Measurements from ENCODE around the gene RAPGEF1. TPM values are rescaled to one million over a fixed set of nuclear protein-coding genes. Genes with fewer than 3 reads are reported as not detected.

The RAPGEF1 gene
- polyA plus RNA-seq, 2 of the 4 experiments (the other 2 are of a cell fraction) = 21.6 to 27.7 TPM

GRCh38 chr9:131594906-131595665, 144.8 kb downstream of the RAPGEF1 start:
- peak overlapping the region; percentile 58 to 77 for H3K27ac ChIP-seq
- ChIA-PET POLR2A (interaction anchor here (1.0 kb wide), 1 partner anchor 16 kb away, joined by 3 read pairs; no protein-coding TSS in a partner anchor), CTCF (interaction anchor here (0.6 to 27.5 kb wide), 6 partner anchors 8 to 245 kb away, joined by 3 to 737 read pairs (median 5); partner anchors contain the start of gene RAPGEF1)
- TF ChIP-seq HOXB5 (CRISPR knock-in tag; IDR thresholded peaks at IDR 0.05) = no peak
- TF ChIP-seq FOSB (CRISPR knock-in tag; IDR thresholded peaks at IDR 0.05) = no peak
- no peak for TF ChIP-seq MYC (IDR thresholded peaks at IDR 0.05; ENCODE audit: borderline replicate concordance, low read length)
- TF ChIP-seq SMC3 (IDR thresholded peaks at IDR 0.05) = no peak
- no peak for TF ChIP-seq PBX3 (IDR thresholded peaks at IDR 0.05)
- TF ChIP-seq SREBF2 (IDR thresholded peaks at IDR 0.05) = no peak
- no peak for TF ChIP-seq RAD21 (conservative IDR thresholded peaks at IDR 0.05 in 1 of 2, IDR thresholded peaks at IDR 0.05 in 1 of 2)
- no peak for TF ChIP-seq NPAS2 (CRISPR knock-in tag; IDR thresholded peaks at IDR 0.05; ENCODE audit: borderline replicate concordance)
- no peak for TF ChIP-seq GATA3 (IDR thresholded peaks at IDR 0.05; ENCODE audit: borderline replicate concordance)
- no peak for TF ChIP-seq MAFK (IDR thresholded peaks at IDR 0.05; ENCODE audit: partially characterized antibody)
- TF ChIP-seq, protein P1, sequence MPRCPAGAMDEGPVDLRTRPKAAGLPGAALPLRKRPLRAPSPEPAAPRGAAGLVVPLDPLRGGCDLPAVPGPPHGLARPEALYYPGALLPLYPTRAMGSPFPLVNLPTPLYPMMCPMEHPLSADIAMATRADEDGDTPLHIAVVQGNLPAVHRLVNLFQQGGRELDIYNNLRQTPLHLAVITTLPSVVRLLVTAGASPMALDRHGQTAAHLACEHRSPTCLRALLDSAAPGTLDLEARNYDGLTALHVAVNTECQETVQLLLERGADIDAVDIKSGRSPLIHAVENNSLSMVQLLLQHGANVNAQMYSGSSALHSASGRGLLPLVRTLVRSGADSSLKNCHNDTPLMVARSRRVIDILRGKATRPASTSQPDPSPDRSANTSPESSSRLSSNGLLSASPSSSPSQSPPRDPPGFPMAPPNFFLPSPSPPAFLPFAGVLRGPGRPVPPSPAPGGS (IDR thresholded peaks at IDR 0.05) = no peak
- TF ChIP-seq HOXB13 (CRISPR knock-in tag; IDR thresholded peaks at IDR 0.05; ENCODE audit: low read depth) = no peak
- TF ChIP-seq, protein P2, sequence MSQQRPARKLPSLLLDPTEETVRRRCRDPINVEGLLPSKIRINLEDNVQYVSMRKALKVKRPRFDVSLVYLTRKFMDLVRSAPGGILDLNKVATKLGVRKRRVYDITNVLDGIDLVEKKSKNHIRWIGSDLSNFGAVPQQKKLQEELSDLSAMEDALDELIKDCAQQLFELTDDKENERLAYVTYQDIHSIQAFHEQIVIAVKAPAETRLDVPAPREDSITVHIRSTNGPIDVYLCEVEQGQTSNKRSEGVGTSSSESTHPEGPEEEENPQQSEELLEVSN (IDR thresholded peaks at IDR 0.05; ENCODE audit: borderline replicate concordance, low read depth) = no peak
- TF ChIP-seq HDAC2 (IDR thresholded peaks at IDR 0.05) = no peak
- no peak for TF ChIP-seq RNF2 (IDR thresholded peaks at IDR 0.05; ENCODE audit: borderline replicate concordance, low read depth)
- no peak for TF ChIP-seq KDM5A (IDR thresholded peaks at IDR 0.05)
- TF ChIP-seq NFE2L2 (conservative IDR thresholded peaks at IDR 0.05; ENCODE audit: low read length) = no peak
- no peak for TF ChIP-seq BHLHE40 (IDR thresholded peaks at IDR 0.05; ENCODE audit: low read depth, low read length)
- no peak for TF ChIP-seq PHF8 (IDR thresholded peaks at IDR 0.05; ENCODE audit: borderline replicate concordance, low read depth)
- no peak overlapping the region for H3K4me3 ChIP-seq
- no peak for FAIRE-seq
- peaks cover 23% of the 10 kb centered on the region for H3K4me1 ChIP-seq
- DNase-seq (ENCODE audit: low read depth in 1 of 2, low spot score in 1 of 2) = no peak
- no peaks in the 10 kb centered on the region for H3K9me3 ChIP-seq
- ATAC-seq = no peak
- H3K4me2 ChIP-seq = peak overlapping the region; percentile 28; the same call in 2 of the 3 replicates
- WGBS (ENCODE audit: missing lambda C conversion rate) = 80% methylated on average over 20 of the region's 20 CpGs

DNA sequence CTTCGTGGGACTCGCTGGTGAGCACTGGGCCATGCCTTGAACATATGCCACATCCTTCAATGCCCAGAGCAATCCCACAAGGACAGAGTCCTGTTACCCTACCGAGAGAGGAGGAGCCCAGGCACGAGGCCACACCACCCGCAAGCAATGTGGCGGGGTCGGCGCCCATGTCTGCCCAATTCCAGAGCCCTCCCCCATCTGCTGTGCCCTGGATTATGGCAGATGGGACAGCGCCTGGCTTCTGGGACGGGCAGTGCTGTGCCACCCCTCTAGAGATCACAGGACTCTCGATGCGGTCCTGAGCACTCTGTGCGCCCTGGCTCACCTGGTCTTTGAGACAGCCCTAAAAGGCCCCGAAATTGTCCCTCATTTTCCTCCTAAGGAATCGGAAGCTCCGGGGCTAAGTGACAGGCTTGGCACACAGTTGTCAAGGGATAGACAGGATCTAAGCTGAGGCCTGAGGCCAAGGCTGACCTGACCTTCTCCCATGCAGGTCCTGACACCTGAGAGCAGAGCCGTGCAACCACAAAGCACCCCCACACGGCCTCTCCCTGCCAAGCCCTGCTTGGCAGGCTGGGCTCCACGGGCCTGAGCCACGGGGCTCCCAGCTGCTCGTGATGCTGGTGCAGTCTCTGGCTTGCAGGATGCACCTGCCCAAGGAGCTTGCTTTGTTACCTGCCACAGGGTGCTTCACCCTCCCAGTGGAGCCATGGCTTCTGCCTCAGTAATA, 145.8 kb downstream of the RAPGEF1 start:
- DNase-seq (ENCODE audit: low read depth in 1 of 2, low spot score in 1 of 2) = no peak
- 88% methylated on average over 16 of the region's 21 CpGs for WGBS (ENCODE audit: missing lambda C conversion rate)
- H3K4me2 ChIP-seq = no peak overlapping the region
- no peak for FAIRE-seq
- CTCF ChIA-PET = interaction anchor here (0.7 to 27.5 kb wide), 6 partner anchors 9 to 244 kb away, joined by 3 to 737 read pairs (median 5); partner anchors contain the start of gene RAPGEF1
- no peaks in the 10 kb centered on the region for H3K9me3 ChIP-seq
- no peak for ATAC-seq
- H3K27ac ChIP-seq = peak overlapping the region in 1 of 2 experiments; percentile 77; a peak in 2 of 6 replicates
- TF ChIP-seq MYC (IDR thresholded peaks at IDR 0.05; ENCODE audit: borderline replicate concordance, low read length) = no peak
- no peak for TF ChIP-seq RAD21 (conservative IDR thresholded peaks at IDR 0.05 in 1 of 2, IDR thresholded peaks at IDR 0.05 in 1 of 2)
- TF ChIP-seq FOSB (CRISPR knock-in tag; IDR thresholded peaks at IDR 0.05) = no peak
- no peak for TF ChIP-seq GATA3 (IDR thresholded peaks at IDR 0.05; ENCODE audit: borderline replicate concordance)
- TF ChIP-seq, protein P3, sequence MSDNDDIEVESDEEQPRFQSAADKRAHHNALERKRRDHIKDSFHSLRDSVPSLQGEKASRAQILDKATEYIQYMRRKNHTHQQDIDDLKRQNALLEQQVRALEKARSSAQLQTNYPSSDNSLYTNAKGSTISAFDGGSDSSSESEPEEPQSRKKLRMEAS (IDR thresholded peaks at IDR 0.05) = no peak
- TF ChIP-seq BHLHE40 (IDR thresholded peaks at IDR 0.05; ENCODE audit: low read depth, low read length) = no peak
- TF ChIP-seq EHF (CRISPR knock-in tag; IDR thresholded peaks at IDR 0.05) = no peak
- TF ChIP-seq RCOR1 (IDR thresholded peaks at IDR 0.05; ENCODE audit: low read depth, low read length) = no peak
- TF ChIP-seq NFE2L2 (conservative IDR thresholded peaks at IDR 0.05; ENCODE audit: low read length) = no peak
- TF ChIP-seq SREBF2 (IDR thresholded peaks at IDR 0.05) = no peak
- no peak for TF ChIP-seq NPAS2 (CRISPR knock-in tag; IDR thresholded peaks at IDR 0.05; ENCODE audit: borderline replicate concordance)
- TF ChIP-seq MAZ (IDR thresholded peaks at IDR 0.05; ENCODE audit: borderline replicate concordance, low read depth, low read length) = no peak
- POLR2A ChIA-PET = interaction anchor here (0.6 to 1.0 kb wide), 2 partner anchors 17 to 204 kb away, joined by 3 to 6 read pairs; no protein-coding TSS in a partner anchor
- H3K4me3 ChIP-seq = no peak overlapping the region
- peaks cover 23% of the 10 kb centered on the region for H3K4me1 ChIP-seq
